SU-DHL-6 (cell line): ENCODE measurements around the gene COMMD2.

Experiments
- H2AFZ ChIP-seq: fragments of 200-600 bp; sonication (generic); 2 replicates; pipeline ENCODE4 v1.6.1; 2014; ENCODE audit warnings: low read depth, mild to moderate bottlenecking, moderate library complexity, mixed read lengths, antibody characterized with exemption, low read length; ENCODE audit not compliant: severe bottlenecking
- H3F3A ChIP-seq: fragments of 200-600 bp; shearing (Covaris generic); 2 replicates; pipeline ENCODE4 v1.6.0; 2016; ENCODE audit warnings: antibody characterized with exemption, mild to moderate bottlenecking; ENCODE audit not compliant: insufficient read depth
- H3K27ac ChIP-seq: fragments of 200-600 bp; sonication (generic); 2 replicates; pipeline ENCODE4 v1.5.1; 2016; ENCODE audit warnings: low read depth, mild to moderate bottlenecking, low read length, moderate library complexity, mixed read lengths
- H3K27me3 ChIP-seq: fragments of 200-600 bp; sonication (generic), shearing (Covaris generic); 2 replicates; pipeline ENCODE4 v1.6.0; 2014; ENCODE audit warnings: mild to moderate bottlenecking, low read length
- H3K36me3 ChIP-seq: fragments of 200-600 bp; sonication (generic); 2 replicates; pipeline ENCODE4 v1.6.1; 2014; ENCODE audit warnings: mild to moderate bottlenecking, low read length, mixed read lengths
- H3K4me2 ChIP-seq: fragments of 300-600, 200-600 bp; shearing (Covaris generic), sonication (generic); 2 replicates; pipeline ENCODE4 v1.6.0; 2014; ENCODE audit warnings: low read length, low read depth, mild to moderate bottlenecking; ENCODE audit not compliant: poor library complexity, severe bottlenecking
- H3K4me3 ChIP-seq: fragments of 200-600 bp; sonication (generic); 2 replicates; pipeline ENCODE4 v1.5.1; 2014; ENCODE audit warnings: antibody characterized with exemption, low read length, mild to moderate bottlenecking, mixed read lengths; ENCODE audit not compliant: insufficient read depth, poor library complexity, severe bottlenecking
- H3K79me2 ChIP-seq: fragments of 200-600 bp; sonication (generic); 2 replicates; pipeline ENCODE4 v1.6.1; 2014; ENCODE audit warnings: mild to moderate bottlenecking, low read length, moderate library complexity; ENCODE audit not compliant: insufficient read depth
- H3K9ac ChIP-seq: fragments of 200-600 bp; sonication (generic); 2 replicates; pipeline ENCODE4 v1.7.0; 2014; ENCODE audit warnings: mild to moderate bottlenecking, low read length
- H3K9me2 ChIP-seq: fragments of 200-600 bp; sonication (generic); replicated peaks from 2 replicates; pipeline ENCODE4 v1.6.1; 2014; ENCODE audit warnings: low read length; ENCODE audit not compliant: insufficient read depth
- H3K9me3 ChIP-seq: fragments of 200-600 bp; sonication (generic); 2 replicates; pipeline ENCODE4 v1.6.1; 2014; ENCODE audit warnings: low read length, mixed read lengths; ENCODE audit not compliant: insufficient read depth
- H4K20me1 ChIP-seq: fragments of 200-600 bp; sonication (generic); 2 replicates; pipeline ENCODE4 v1.6.1; 2014; ENCODE audit warnings: low read depth, mild to moderate bottlenecking, antibody characterized with exemption, low read length, moderate library complexity, mixed read lengths
- EZH2phosphoT487 ChIP-seq: fragments of 200-600 bp; sonication (generic), shearing (Covaris generic); conservative IDR thresholded peaks from 2 replicates; pipeline ENCODE4 v1.6.1; 2018; ENCODE audit warnings: mild to moderate bottlenecking, antibody characterized with exemption, low read length, moderate library complexity, mixed read lengths
- TF ChIP-seq, protein P1 (sequence below): fragments of 200-600 bp; sonication (generic); IDR thresholded peaks from one replicate; pipeline ENCODE4 v1.5.1; 2017; ENCODE audit warnings: antibody characterized with exemption, mild to moderate bottlenecking, low read length, moderate library complexity; ENCODE audit not compliant: insufficient read depth, poor library complexity, severe bottlenecking

COMMD2 gene

DNA sequence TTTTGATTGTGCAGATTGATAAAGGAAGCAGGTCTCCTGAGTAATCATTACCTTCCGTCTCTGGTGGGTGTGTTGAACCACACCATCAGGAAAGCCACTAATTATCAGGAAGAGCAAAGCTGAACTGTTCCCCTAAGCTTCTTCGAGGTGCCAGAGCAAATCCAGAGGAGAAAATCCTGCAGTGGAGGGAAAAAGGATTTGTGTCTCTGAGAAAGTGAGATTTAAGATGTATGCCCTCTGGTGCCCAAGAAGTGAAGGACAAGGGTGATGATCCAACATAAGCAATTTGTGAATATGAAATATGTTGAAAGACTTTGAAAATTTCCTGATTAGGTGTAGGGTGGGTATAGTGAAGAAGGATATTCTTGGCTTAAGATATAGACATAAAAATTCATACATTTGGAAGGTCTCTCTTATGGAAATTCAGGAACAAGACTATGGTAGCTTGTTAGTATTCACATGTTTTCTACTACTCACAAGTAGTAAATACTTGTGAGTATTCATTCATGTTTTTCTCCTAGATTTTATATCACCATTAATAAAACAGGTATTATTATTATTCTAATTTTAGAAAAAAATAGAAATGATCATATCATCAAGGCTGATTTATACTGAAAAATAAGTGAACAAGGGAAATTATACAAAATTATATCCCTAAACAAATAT lies 34.8 kb downstream of the COMMD2 start:
- H3K36me3 ChIP-seq: no peaks in the 10 kb centered on the region
- no peaks in the 10 kb centered on the region for H4K20me1 ChIP-seq
- peak overlapping the region; percentile 38 for H2AFZ ChIP-seq
- no peaks in the 10 kb centered on the region for H3K27me3 ChIP-seq
- no peaks in the 10 kb centered on the region for H3F3A ChIP-seq
- no peaks in the 10 kb centered on the region for H3K9me2 ChIP-seq
- no peaks in the 10 kb centered on the region for H3K79me2 ChIP-seq
- H3K27ac ChIP-seq: no peak overlapping the region
- no peaks in the 10 kb centered on the region for H3K9me3 ChIP-seq
- H3K9ac ChIP-seq: no peak overlapping the region
- H3K4me2 ChIP-seq: no peak overlapping the region
- TF ChIP-seq, protein P1, sequence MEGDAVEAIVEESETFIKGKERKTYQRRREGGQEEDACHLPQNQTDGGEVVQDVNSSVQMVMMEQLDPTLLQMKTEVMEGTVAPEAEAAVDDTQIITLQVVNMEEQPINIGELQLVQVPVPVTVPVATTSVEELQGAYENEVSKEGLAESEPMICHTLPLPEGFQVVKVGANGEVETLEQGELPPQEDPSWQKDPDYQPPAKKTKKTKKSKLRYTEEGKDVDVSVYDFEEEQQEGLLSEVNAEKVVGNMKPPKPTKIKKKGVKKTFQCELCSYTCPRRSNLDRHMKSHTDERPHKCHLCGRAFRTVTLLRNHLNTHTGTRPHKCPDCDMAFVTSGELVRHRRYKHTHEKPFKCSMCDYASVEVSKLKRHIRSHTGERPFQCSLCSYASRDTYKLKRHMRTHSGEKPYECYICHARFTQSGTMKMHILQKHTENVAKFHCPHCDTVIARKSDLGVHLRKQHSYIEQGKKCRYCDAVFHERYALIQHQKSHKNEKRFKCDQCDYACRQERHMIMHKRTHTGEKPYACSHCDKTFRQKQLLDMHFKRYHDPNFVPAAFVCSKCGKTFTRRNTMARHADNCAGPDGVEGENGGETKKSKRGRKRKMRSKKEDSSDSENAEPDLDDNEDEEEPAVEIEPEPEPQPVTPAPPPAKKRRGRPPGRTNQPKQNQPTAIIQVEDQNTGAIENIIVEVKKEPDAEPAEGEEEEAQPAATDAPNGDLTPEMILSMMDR: peak; percentile 39
- TF ChIP-seq EZH2phosphoT487: no peak
- no peak overlapping the region for H3K4me3 ChIP-seq

DNA sequence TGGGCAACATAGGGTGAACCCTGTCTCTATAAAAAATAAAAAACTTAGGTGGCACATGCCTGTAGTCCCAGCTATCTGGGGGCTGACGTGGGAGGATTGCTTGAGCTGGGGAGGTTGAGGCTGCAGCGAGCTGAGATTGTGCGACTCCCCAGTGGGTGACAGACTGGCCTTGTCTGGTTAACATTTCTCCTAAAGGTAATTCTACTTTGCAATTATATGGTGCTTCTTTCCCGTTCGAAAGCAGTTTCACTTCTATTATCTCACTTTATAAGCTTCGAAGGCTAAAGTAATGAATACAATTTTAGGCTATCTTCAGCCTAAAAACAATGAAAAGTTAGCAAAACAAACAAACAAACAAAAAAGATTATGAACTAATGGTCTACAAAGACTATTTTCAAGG lies 35.3 kb downstream of the COMMD2 start:
- no peak overlapping the region for H3K9ac ChIP-seq
- no peak overlapping the region for H3K4me2 ChIP-seq
- no peak overlapping the region for H3K4me3 ChIP-seq
- no peaks in the 10 kb centered on the region for H3K9me3 ChIP-seq
- H3K27me3 ChIP-seq: no peaks in the 10 kb centered on the region
- H2AFZ ChIP-seq: peak overlapping the region; percentile 38
- H3K27ac ChIP-seq: no peak overlapping the region
- no peaks in the 10 kb centered on the region for H3K36me3 ChIP-seq
- no peaks in the 10 kb centered on the region for H3F3A ChIP-seq
- TF ChIP-seq EZH2phosphoT487: no peak
- TF ChIP-seq, protein P1: no peak
- no peaks in the 10 kb centered on the region for H3K79me2 ChIP-seq
- H4K20me1 ChIP-seq: no peaks in the 10 kb centered on the region
- no peaks in the 10 kb centered on the region for H3K9me2 ChIP-seq

DNA sequence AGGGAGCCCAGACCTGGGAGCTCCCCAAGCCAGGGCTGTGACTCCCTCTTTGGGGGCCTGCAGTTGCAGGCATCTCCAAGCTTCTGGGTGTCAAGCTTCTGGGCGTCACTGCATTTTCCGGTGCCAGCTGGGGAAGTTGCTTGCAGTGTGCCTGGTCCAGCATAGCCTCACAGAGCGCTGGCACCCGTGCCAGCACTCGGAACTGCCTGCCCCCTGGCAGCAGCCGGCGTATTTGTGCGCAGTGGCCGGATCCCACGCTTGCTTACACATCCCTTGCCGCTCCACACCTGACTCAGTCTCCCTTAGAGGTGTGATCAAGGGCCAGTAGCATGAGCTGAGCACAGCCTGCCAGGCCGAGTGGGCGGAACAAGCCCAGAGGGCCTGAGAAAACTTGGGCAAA lies 37.0 kb downstream of the COMMD2 start:
- Histone ChIP-seq H3K27me3 (no peaks in the 10 kb centered on the region), H3K27ac (no peak overlapping the region), H3K36me3 (no peaks in the 10 kb centered on the region), H3K79me2 (no peaks in the 10 kb centered on the region), H3K9ac (no peak overlapping the region), H3K9me2 (no peaks in the 10 kb centered on the region), H2AFZ (no peak overlapping the region), H3F3A (no peaks in the 10 kb centered on the region), H4K20me1 (no peaks in the 10 kb centered on the region), H3K9me3 (no peaks in the 10 kb centered on the region), H3K4me2 (no peak overlapping the region), H3K4me3 (no peak overlapping the region)
- no peak for TF ChIP-seq EZH2phosphoT487
- TF ChIP-seq, protein P1: no peak
